Cardiac muscle cell (in vitro differentiated cells and primary cell): Measurements from ENCODE around the gene MKLN1. TPM values are rescaled to one million over a fixed set of nuclear protein-coding genes. Genes with fewer than 3 reads are reported as not detected.

Experiments
- DNase-seq, 2 donors: peaks; one replicate each; pipeline versions ENCODE4 v3.0.0 to v3.0.0-alpha.2; 2010 to 2017; ENCODE audit warnings: low read depth in 1 of 2, low spot score in 1 of 2
- H3K27ac ChIP-seq: fragments of 200-600 bp; sonication (generic); 2 replicates; pipeline ENCODE4 v1.5.1; 2016
- H3K27me3 ChIP-seq: fragments of 200-600 bp; sonication (generic); 2 replicates; pipeline ENCODE4 v1.6.0; 2016; ENCODE audit warnings: control low read depth
- H3K36me3 ChIP-seq: fragments of 200-600 bp; sonication (generic); 2 replicates; pipeline ENCODE4 v1.5.1; 2016; ENCODE audit warnings: control low read depth
- H3K4me1 ChIP-seq: fragments of 200-600 bp; sonication (generic); 2 replicates; pipeline ENCODE4 v1.8.1; 2017; ENCODE audit warnings: low read depth, mild to moderate bottlenecking, mixed run types
- H3K4me3 ChIP-seq: fragments of 200-600 bp; sonication (generic); 2 replicates; pipeline ENCODE4 v1.5.1; 2016; ENCODE audit warnings: mild to moderate bottlenecking
- H3K9me3 ChIP-seq: fragments of 200-600 bp; sonication (generic); 2 replicates; pipeline ENCODE4 v1.5.1; 2017; ENCODE audit warnings: low read depth, mild to moderate bottlenecking, control low read depth
- CTCF ChIP-seq: IDR thresholded peaks from 2 replicates; pipeline ENCODE4 v1.5.1; 2012; ENCODE audit warnings: low read depth, mild to moderate bottlenecking, low read length
- polyA plus RNA-seq: library from polyadenylated mRNA; unstranded; fragments of >200 nt; fragmentation: Nextera tagmentation; extraction: Ambion mirVana; gene quantifications from 2 replicates; pipeline ENCODE4 v1.2.1, GENCODE V29; 2016
- total RNA-seq: library from RNA; depleted of rRNA; stranded (reverse); fragments of >200 nt; gene quantifications from 2 replicates; pipeline ENCODE4 v1.2.3, GENCODE V29; 2016

Gene MKLN1
- total and polyA plus RNA-seq, 2 experiments from 2014 or later, result 26.2 to 35.5 TPM

- Histone ChIP-seq H3K36me3 (peaks cover 20% of the 10 kb centered on the region), H3K9me3 (no peaks in the 10 kb centered on the region), H3K27me3 (no peaks in the 10 kb centered on the region), H3K27ac (no peak overlapping the region), H3K4me1 (no peaks in the 10 kb centered on the region), H3K4me3 (no peak overlapping the region)
- DNase-seq, result peak in 1 of 2 donors; percentile 90
- TF ChIP-seq CTCF, result no peak
These were observed 115.8 kb downstream of the MKLN1 start for GRCh38 chr7:131443496-131443895.

GRCh38 chr7:131444683-131445082 is 117.0 kb downstream of the MKLN1 start:
- Histone ChIP-seq H3K27ac (no peak overlapping the region), H3K4me3 (no peak overlapping the region), H3K4me1 (no peaks in the 10 kb centered on the region), H3K36me3 (peaks cover 18% of the 10 kb centered on the region), H3K9me3 (no peaks in the 10 kb centered on the region), H3K27me3 (no peaks in the 10 kb centered on the region)
- TF ChIP-seq CTCF, result no peak
- DNase-seq, result no peak

GRCh38 chr7:131449373-131449902 is 121.8 kb downstream of the MKLN1 start:
- no peak overlapping the region for H3K4me3 ChIP-seq
- no peaks in the 10 kb centered on the region for H3K4me1 ChIP-seq
- H3K36me3 ChIP-seq, result peaks cover 11% of the 10 kb centered on the region
- no peak for TF ChIP-seq CTCF
- H3K9me3 ChIP-seq, result no peaks in the 10 kb centered on the region
- H3K27ac ChIP-seq, result no peak overlapping the region
- no peak for DNase-seq
- H3K27me3 ChIP-seq, result no peaks in the 10 kb centered on the region

- Histone ChIP-seq H3K36me3 (no peaks in the 10 kb centered on the region), H3K27me3 (no peaks in the 10 kb centered on the region), H3K9me3 (no peaks in the 10 kb centered on the region), H3K4me1 (no peaks in the 10 kb centered on the region), H3K27ac (no peak overlapping the region), H3K4me3 (no peak overlapping the region)
- TF ChIP-seq CTCF, result no peak
- DNase-seq, result no peak
These were observed 126.8 kb downstream of the MKLN1 start for GRCh38 chr7:131454498-131454897.

- Histone ChIP-seq H3K4me1 (no peaks in the 10 kb centered on the region), H3K9me3 (no peaks in the 10 kb centered on the region), H3K36me3 (no peaks in the 10 kb centered on the region), H3K4me3 (no peak overlapping the region), H3K27ac (no peak overlapping the region), H3K27me3 (no peaks in the 10 kb centered on the region)
- TF ChIP-seq CTCF, result no peak
- peak in 1 of 2 donors; percentile 13 for DNase-seq
These were observed 127.3 kb downstream of the MKLN1 start for GRCh38 chr7:131455001-131455400.
